KOPT-K1 (cell line): ENCODE data around the gene KANSL1.

Source experiments
- H3K27ac ChIP-seq: fragments of 200-600 bp; sonication (generic); 2 replicates; pipeline ENCODE4 v1.5.1; 2016; ENCODE audit warnings: antibody characterized with exemption, mild to moderate bottlenecking, low read depth, low read length; ENCODE audit not compliant: poor library complexity, severe bottlenecking
- H3K36me3 ChIP-seq: fragments of 200-600 bp; sonication (generic); 2 replicates; pipeline ENCODE4 v1.5.1; 2017; ENCODE audit warnings: antibody characterized with exemption, mild to moderate bottlenecking, low read length, moderate library complexity; ENCODE audit not compliant: insufficient read depth
- H3K9me3 ChIP-seq: fragments of 200-600 bp; sonication (generic); 2 replicates; pipeline ENCODE4 v1.5.1; 2017; ENCODE audit warnings: antibody characterized with exemption, low read length, mild to moderate bottlenecking; ENCODE audit not compliant: insufficient read depth, poor library complexity, severe bottlenecking

KANSL1 gene

DNA sequence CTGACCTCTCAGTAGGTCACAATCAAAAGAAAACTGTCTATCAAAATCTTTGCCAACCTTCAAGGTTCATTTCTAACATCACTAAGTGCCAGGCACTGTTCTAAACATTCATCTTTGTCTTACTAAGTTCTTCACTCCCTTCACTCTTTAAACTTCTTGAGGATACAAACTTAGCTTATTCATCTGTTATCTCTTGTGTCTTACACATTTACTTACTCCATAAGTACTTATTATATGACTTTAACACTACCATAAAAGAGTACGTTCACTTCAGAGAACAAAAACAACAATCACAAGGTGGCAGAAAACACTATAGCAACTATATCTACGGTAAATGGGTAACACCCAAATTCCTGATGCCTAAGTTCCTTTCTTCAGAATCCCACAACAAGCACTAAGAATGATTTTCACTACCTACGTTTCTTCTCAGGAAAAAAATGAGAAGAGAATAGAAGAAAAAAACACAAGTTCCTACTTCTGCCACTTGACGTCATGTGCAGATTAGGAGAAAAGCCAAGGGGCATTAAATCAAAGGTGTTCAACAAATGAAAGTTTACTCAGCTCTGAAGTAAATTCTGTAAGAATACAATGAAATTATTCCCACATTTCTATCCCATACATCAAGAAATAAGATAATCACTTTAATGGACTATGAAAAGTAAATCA is 29.2 kb downstream of the KANSL1 start:
- Histone ChIP-seq H3K36me3 (peaks cover 73% of the 10 kb centered on the region), H3K9me3 (no peaks in the 10 kb centered on the region), H3K27ac (no peak overlapping the region)

DNA sequence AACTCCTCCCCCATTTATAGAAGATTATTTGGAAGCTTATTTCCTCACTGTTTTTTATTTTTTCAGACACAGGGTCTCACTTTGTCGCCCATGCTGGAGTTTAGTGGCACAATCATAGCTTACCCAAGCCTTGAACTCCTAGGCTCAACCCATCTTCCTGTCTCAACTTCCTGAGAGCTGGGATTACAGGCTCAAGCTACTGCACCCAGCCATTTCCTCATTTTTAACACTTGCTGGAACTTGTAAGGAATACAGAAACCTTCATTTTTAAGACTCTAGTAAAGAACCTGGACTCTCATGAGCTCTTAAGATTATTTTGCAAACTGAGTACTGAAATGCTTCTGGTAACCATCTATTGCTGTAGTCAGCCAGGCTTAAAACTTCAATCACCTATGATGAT is 29.9 kb downstream of the KANSL1 start:
- Histone ChIP-seq H3K36me3 (peaks cover 65% of the 10 kb centered on the region), H3K27ac (no peak overlapping the region), H3K9me3 (no peaks in the 10 kb centered on the region)

DNA sequence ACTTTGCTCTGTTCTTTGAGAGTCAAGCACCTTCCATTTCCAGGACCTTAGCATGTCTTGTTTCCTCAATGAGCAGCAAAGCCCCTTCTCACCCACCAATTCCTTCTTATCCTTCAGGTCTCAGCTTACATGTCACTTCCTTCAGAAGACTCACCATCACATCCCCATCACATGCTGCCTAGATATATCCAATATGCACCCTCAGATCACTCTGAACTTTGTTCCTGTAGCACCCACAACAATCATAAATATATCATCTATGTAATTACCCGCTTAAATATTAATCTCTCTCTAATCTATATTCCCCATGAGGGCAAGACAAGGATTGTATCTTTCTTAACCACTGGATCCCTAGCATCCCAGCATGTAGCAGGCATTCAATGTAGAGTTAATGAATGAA is 30.4 kb downstream of the KANSL1 start:
- Histone ChIP-seq H3K27ac (no peak overlapping the region), H3K9me3 (no peaks in the 10 kb centered on the region), H3K36me3 (peaks cover 61% of the 10 kb centered on the region)

DNA sequence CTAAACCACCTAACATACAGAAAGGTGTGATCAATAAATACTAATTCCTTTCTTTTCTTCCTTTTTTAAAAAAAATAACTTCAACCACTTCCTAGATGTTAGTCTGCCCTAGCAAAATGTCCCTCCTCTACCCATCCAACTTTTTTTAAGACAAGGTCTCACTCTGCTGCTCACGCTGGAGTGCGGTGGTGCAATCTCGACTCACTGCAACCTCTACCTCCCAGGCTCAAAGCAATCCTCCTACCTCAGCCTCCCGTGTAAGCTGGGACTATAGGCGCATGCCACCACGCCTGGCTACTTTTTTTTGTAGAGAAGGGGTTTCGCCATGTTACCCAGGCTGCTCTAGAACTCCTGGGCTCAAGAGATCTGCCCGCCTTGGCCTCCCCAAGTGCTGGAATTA is 33.1 kb downstream of the KANSL1 start:
- Histone ChIP-seq H3K36me3 (peaks cover 48% of the 10 kb centered on the region), H3K9me3 (no peaks in the 10 kb centered on the region), H3K27ac (no peak overlapping the region)

DNA sequence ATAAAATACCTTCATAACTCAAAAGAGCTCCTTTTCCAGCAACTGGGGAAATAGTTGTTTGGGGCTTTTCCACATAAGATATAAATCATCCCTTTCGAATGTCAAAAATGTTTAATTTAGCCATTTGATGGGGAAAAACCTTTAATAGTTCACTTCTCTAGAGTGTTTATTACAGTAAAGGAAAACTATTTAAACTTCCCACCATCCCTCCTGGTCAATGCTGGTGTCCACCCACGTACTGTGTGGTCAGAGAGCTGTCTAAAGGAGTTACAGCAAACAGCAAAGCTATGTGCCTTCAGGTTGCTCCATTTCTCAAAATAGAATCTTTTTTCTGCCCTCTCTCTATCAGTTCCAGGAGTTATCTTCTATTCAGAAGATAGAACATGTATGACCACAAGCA is 33.5 kb downstream of the KANSL1 start:
- no peaks in the 10 kb centered on the region for H3K9me3 ChIP-seq
- H3K27ac ChIP-seq = no peak overlapping the region
- H3K36me3 ChIP-seq = peaks cover 45% of the 10 kb centered on the region

DNA sequence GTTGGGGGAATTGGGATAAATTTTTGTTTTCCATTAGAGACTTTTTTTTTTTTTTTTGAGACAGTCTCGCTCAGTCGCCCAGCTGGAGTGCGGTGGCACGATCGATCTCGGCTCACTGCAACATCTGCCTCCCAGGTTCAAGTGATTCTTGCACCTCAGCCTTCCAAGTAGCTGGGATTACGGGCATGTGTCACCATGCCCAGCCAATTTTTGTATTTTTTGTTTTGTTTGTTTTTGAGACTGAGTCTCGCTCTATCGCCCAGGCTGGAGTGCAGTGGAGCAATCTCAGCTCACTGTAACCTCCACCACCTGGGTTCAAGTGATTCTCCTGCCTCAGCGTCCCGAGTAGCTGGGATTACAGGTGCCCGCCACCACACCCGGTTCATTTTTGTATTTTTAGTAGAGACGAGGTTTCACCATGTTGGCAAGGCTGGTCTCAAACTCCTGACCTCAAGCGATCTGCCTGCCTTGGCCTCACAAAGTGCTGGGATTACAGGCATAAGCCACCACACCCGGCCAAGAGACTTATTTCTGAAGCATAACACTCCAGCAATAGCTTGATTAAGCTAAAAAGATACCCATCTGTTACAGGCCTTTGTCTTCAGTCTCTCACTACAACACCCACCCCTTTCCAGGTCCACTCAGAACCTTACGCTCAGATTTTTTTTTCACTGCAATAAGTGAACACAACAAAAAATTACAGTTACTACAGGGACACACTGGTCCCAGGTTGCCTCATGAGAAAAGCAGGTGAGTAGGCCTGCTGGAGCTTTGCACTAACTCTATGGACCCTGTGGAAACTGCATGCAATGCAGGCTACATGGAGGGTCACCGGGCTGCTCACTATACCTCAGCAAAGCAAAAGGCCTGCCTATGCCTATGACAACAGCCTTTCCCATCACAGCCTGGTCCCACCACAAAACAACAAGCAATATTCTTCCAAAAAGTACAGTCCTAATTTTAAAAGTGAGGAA is 34.6 kb downstream of the KANSL1 start:
- Histone ChIP-seq H3K9me3 (no peaks in the 10 kb centered on the region), H3K36me3 (peaks cover 35% of the 10 kb centered on the region), H3K27ac (no peak overlapping the region)

DNA sequence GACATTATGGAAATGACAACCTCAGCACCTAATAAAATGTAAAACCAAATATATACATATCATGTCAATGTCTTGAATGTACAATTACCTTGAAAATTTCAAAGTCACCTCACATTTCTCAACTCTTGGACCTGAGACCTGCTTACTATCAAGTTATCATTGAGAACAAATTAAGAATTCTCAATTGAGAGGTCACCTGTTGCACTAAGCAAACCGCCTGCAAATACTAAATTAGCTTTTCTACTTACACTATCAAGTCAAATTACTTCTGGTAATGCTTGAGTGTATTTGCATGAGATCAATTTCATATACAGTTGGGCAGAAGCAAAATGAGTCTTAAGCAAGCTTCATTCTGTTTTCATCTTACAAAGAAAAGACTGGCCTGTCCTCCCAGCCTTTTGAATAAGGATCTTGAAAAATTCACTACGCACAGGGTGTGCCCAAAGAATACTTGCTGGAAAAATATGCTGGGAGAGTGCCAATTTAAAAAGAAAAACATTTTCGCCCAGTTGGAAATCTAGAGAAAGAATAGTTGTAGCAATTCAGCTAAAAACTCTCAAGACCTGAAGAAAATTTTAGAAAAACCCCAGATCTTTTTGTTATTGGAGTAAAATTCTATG is 35.7 kb downstream of the KANSL1 start:
- H3K36me3 ChIP-seq = peaks cover 34% of the 10 kb centered on the region
- no peaks in the 10 kb centered on the region for H3K9me3 ChIP-seq
- H3K27ac ChIP-seq = no peak overlapping the region

DNA sequence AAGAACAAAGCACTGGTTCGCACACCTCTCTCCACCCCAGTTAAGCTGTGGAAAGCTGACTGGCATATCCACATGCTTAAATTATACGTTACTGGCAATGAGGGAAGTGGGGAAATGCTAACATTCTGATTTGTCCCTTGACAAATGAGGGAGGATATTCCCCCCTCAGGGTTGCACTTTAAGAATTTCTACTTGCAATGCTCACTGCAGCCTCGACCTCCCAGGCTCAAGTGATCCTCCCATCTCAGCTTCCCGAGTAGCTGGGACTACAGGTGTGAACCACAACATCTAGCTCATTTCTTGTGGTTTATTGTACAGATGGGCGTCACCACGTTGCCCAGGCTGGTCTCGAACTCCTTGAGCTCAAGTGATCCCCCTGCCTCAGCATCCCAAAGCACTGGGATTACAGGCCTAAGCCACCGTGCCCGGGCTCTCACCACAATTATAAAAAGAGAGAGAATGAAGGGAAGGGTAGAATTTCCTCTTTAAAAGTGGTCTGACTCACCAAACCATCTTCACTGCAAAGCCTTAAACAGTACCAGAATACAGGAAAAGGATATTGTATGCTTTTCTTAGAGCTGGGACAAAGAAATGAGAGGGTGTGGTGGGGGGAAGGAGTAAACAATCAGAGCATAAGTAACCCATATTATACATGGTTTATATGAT is 38.9 kb downstream of the KANSL1 start:
- Histone ChIP-seq H3K9me3 (no peaks in the 10 kb centered on the region), H3K36me3 (peaks cover 16% of the 10 kb centered on the region; the same call in 1 of the 2 replicates), H3K27ac (no peak overlapping the region)

DNA sequence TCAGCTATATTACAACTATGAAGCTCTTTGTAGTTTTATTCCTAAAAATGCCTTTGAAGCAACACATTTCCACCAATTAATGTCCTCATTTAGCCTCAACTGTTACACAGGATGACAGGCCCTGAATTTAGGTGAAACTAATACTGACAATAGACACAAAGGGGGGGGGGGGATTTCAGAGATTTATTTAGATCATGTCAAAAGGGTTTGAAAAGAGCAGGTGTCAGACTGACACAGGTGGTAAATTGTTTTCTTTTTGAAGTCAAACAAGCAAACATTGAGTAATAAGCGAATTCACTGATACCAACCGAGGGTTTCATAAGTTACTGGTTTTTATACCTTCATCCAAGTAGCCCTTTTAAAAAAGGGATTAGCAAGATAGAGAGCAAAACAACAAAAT is 40.8 kb downstream of the KANSL1 start:
- Histone ChIP-seq H3K27ac (no peak overlapping the region), H3K9me3 (no peaks in the 10 kb centered on the region), H3K36me3 (peaks cover 15% of the 10 kb centered on the region; the same call in 1 of the 2 replicates)

DNA sequence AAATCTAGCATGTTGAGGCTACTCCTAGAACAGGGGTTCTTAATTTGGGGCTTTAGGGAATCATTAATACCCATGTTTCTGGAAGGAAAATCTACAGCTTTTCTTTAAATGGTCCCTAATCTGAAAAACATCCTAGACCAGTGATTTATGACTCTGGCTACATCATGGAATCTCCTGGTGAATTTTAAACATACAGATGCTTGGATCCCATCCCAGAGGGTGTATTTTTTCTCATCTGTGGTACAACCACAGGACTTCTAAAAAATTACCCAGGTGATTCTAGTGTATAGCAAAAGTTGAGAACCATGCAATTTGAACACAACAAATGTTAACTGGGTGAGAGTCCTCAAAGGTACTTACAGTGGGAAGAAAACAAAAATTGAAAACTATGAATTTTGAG is 41.5 kb downstream of the KANSL1 start:
- Histone ChIP-seq H3K9me3 (no peaks in the 10 kb centered on the region), H3K36me3 (peaks cover 8% of the 10 kb centered on the region; the same call in 1 of the 2 replicates), H3K27ac (no peak overlapping the region)

DNA sequence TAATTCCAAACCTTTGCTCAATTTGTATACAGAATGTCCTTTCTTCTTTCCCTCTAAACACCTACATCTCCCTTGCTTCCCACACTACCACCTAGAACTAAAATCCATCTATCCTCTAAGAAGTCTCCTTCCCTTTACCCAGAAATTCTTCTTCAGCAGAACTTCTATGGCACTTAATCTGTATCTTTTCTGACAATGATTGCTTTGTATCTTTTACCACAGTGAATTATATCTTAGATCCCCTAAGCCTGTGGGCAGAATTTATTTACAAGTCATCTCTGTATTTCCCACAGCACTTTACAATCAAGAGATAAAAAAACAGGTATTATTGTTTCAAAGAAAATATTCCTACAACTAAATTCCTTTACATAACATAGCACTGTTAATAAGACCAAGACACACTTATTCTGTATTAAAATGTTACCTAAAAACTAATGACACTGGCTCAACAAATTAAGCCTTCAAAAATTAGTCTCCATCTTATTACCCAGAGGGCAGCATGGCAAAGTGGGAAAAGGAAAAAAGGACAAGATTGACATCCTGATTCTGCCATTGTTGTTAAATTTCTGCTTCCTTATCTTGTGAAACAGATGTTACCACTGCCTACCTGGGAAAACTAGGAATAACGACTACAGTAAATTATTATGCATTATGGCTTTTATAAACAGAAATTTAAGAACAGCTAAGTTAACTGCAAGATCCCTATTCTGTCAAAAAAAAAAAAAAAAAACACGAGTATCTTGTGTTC is 42.8 kb downstream of the KANSL1 start:
- no peak overlapping the region for H3K27ac ChIP-seq
- peaks cover 5% of the 10 kb centered on the region; the same call in 1 of the 2 replicates for H3K36me3 ChIP-seq

DNA sequence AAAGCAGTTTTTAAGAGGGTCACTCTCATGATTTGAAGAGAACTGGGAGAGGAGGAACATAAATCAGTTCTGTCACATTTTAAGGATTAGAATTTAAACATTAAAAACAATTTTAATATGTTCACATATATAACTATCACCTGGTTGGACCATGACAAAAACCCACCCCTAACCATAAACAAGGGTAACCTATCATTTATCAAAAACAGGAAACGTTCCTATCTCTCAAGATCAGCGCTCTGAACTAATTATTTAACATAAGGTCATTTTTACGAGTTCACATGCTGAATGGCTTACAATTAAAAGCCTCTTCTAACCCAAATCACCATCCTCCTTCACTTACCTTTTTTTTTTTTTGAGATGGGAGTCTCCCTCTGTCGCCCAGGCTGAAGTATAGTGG is 45.0 kb downstream of the KANSL1 start:
- no peak overlapping the region for H3K27ac ChIP-seq
- peaks cover 5% of the 10 kb centered on the region; the same call in 1 of the 2 replicates for H3K36me3 ChIP-seq
- H3K9me3 ChIP-seq = no peaks in the 10 kb centered on the region

More for the DNA sequence above, 42.8 kb downstream of the KANSL1 start:
- H3K9me3 ChIP-seq = no peaks in the 10 kb centered on the region

DNA sequence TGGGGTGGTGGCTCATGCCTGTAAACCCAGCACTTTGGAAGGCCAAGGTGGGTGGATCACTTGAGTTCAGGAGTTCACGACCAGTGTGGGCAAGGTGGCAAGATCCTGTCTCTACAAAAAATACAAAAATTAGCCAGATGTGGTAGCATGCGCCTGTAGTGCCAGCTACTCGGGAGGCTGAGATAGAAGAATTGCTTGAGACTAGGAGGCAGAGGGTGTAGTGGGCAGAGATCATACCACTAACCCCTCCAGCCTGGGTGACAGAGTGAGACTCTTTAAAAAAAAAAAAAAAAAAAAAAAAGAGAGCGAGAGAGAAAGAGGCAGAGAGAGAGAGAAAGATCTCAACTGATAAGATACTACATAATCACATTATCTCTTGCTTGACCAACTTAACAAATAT is 45.9 kb downstream of the KANSL1 start:
- Histone ChIP-seq H3K9me3 (no peaks in the 10 kb centered on the region), H3K27ac (no peak overlapping the region)

DNA sequence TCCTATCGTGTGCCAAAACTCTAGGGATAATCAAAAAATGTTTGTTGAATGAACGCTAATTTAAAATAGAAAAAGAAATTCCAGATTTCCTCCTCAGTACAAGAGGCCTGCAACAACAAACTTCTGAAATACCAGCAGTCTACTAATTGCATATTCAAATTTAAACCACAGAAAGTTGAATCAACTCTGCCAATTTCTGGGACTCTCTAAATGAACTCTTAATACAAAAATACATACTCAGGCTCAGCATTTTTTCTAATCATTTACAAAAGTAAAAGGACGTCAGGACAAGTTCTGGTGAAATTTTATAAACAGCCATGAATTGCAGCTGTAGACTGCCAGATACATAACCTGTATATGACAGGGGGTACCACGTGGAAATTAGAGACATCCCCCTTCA is 49.0 kb downstream of the KANSL1 start:
- Histone ChIP-seq H3K36me3 (no peaks in the 10 kb centered on the region), H3K9me3 (no peaks in the 10 kb centered on the region), H3K27ac (no peak overlapping the region)

More for the DNA sequence above, 45.9 kb downstream of the KANSL1 start:
- peaks cover 3% of the 10 kb centered on the region; the same call in 1 of the 2 replicates for H3K36me3 ChIP-seq
